PC-9 (cell line): ENCODE data around the gene CWC22.

ENCODE experiments used
- EZH2 ChIP-seq: fragments of 200-600 bp; sonication (generic); IDR thresholded peaks from 2 replicates; pipeline ENCODE4 v1.8.0; 2017; ENCODE audit warnings: antibody characterized with exemption, low read depth
- TF ChIP-seq, protein P1 (sequence below): fragments of 200-600 bp; sonication (generic); conservative IDR thresholded peaks from 2 replicates; pipeline ENCODE4 v1.6.1; 2017; ENCODE audit warnings: mixed run types, antibody characterized with exemption, mild to moderate bottlenecking, moderate library complexity

DNA sequence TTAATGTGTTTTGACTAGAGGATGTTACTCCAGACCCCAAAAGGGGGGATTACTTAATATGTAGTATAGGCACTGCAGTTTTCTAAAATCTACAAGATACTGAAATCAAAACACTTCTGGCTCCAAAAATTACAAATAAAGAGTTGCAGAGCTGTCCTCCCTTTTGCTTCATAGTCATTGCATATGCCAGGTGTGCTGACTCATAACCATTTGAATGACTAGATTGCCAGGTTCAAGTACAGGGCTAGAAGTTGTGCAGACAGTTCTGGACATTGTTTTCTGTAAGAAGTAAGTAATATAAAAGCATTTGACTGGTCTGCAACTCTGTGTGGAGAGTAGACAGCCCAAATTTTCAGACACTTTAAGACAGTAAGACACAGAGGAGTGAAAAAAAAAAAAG is 6.7 kb downstream of the CWC22 start:
- TF ChIP-seq, protein P1, sequence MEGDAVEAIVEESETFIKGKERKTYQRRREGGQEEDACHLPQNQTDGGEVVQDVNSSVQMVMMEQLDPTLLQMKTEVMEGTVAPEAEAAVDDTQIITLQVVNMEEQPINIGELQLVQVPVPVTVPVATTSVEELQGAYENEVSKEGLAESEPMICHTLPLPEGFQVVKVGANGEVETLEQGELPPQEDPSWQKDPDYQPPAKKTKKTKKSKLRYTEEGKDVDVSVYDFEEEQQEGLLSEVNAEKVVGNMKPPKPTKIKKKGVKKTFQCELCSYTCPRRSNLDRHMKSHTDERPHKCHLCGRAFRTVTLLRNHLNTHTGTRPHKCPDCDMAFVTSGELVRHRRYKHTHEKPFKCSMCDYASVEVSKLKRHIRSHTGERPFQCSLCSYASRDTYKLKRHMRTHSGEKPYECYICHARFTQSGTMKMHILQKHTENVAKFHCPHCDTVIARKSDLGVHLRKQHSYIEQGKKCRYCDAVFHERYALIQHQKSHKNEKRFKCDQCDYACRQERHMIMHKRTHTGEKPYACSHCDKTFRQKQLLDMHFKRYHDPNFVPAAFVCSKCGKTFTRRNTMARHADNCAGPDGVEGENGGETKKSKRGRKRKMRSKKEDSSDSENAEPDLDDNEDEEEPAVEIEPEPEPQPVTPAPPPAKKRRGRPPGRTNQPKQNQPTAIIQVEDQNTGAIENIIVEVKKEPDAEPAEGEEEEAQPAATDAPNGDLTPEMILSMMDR: no peak
- no peak for TF ChIP-seq EZH2
